GM21528 (cell line): ENCODE measurements around the gene IL2RG.

ENCODE experiments used
- ATAC-seq: cut with Tn5 transposase; IDR thresholded peaks from one replicate; pipeline ENCODE4 v1.9.1; 2021; ENCODE audit warnings: mild to moderate bottlenecking, moderate library complexity; ENCODE audit not compliant: unreplicated experiment, low FRiP score

The IL2RG gene

DNA sequence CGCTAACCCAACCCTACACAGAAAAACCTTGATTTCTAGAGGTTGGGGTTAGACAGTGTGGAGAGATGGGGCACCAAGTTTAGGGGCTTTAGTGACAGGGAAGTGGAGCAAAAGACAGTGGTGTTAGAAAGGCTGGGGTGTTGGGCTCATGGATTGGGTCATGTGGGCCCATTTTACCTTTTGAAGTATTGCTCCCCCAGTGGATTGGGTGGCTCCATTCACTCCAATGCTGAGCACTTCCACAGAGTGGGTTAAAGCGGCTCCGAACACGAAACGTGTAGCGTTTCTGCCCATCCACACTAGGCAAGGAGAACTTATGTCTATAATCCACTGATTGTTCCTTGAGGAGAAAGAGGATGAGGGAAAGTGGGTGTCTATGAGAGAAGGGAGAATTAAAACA, 2.3 kb downstream of the IL2RG start:
- ATAC-seq, result no peak

DNA sequence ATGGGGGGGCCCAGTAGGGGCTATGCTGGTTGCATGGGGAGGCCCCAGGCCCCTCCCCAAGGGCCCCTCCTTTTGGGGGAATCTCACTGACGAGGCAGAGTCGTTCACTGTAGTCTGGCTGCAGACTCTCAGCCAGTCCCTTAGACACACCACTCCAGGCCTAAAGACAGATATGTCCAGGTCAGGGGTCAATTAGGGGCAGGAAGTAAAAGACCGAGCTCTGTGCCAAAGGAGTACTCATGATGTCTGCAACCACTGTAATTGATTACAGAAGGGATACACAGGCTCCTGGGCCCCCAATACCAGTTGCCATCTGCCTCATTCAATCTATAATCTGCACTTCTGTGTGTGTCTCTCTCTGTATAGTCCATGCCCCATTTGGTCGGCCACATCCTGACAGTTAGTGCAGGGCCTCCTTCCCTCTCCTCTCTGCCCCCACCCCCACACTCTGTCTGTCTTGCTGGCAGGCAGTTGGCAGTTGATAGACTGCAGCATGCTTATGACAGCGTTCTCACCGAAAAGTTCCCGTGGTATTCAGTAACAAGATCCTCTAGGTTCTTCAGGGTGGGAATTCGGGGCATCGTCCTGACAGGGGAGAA, 3.5 kb downstream of the IL2RG start:
- no peak for ATAC-seq

- ATAC-seq, result no peak
Observed at GRCh38 chrX:71107245-71107644, 4.1 kb downstream of the IL2RG start.

DNA sequence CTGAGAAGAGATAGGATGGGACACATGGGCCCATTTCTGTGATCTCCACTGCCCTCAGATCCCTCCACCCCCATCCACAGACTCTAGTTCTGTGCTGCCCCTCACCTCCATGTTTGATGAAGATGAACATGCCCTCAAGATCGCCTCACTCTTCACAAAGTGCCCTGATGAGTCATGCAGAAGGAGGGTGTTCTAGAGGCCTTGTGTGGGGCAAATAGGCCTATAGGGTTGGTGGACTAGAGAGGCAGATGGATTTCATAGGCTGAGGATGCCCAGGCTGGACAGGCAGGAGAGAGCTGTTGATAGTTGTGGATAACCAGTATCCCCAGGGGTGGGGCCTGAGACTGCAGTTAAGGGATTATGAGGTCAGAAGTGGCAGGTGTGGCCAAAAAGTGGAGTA, 5.0 kb downstream of the IL2RG start, which contains the start of gene CXorf65:
CXorf65 (minus strand) TSS at position 314 of the 400 bp plus-strand sequence; CDS start at position 130, 184 bp downstream.
- no peak for ATAC-seq

- ATAC-seq, result no peak
Observed at GRCh38 chrX:71105628-71106027, 5.7 kb downstream of the IL2RG start.

DNA sequence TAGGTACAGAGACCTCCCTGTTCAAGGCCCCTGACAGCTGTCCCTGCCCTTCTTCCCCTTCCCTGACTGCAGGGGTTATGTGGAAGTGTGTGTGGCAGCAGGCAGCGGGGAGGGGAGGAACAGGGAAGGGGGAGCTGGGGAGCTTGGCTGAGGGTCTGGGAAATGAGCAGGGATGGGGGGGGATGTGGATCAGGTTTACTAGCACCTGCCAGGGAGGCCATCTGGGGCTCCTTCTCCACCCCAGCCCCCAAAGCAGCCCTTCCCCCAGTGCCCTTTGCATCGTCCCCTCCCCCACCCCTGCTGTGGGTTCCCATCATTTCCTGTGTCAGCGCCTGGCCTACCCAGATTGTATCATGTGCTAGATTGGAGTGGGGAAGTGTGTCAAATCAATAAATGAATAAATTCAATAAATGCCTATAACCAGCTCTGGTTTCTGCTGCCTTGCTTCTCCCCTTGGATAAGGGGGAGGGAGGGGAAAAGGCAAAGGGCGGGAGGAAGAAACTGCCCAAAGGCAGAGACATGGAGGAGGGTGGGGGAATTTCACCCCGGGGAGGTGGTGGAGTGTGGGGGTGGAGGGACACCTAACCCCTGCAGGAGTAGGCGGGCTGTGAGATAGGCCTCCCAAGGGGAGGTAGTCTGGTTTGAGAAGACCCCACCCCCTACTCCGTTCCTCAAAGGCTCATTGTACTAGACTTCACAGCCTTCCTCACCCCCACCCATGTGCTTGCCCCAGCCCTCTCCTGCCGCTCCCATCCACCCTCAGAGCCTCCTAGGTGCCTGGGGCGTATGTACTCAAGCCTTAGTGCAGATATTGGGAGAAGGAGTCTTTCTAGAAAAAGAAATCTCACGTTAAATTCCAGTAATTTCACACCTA, 8.0 kb downstream of the IL2RG start:
- no peak for ATAC-seq

DNA sequence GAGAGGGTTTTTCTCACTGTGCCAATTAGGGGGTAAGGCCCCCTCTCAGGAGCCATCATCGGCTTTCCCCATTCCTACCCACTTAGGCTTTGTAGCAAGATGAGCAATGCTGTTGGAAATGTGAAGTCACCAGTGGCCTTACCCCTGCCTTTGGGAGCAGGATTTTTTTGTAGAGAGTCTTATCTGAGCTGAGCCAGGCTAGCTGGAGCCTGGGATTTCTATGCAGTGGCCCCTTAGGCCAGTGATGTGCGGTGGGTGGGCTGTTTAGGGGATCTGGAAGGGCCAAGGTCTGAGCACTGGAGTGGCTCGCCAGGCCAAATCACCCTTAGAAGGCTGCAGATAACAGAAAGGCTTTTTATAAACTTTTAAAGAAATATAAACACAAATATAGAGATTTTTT, 9.1 kb downstream of the IL2RG start:
- ATAC-seq, result no peak

DNA sequence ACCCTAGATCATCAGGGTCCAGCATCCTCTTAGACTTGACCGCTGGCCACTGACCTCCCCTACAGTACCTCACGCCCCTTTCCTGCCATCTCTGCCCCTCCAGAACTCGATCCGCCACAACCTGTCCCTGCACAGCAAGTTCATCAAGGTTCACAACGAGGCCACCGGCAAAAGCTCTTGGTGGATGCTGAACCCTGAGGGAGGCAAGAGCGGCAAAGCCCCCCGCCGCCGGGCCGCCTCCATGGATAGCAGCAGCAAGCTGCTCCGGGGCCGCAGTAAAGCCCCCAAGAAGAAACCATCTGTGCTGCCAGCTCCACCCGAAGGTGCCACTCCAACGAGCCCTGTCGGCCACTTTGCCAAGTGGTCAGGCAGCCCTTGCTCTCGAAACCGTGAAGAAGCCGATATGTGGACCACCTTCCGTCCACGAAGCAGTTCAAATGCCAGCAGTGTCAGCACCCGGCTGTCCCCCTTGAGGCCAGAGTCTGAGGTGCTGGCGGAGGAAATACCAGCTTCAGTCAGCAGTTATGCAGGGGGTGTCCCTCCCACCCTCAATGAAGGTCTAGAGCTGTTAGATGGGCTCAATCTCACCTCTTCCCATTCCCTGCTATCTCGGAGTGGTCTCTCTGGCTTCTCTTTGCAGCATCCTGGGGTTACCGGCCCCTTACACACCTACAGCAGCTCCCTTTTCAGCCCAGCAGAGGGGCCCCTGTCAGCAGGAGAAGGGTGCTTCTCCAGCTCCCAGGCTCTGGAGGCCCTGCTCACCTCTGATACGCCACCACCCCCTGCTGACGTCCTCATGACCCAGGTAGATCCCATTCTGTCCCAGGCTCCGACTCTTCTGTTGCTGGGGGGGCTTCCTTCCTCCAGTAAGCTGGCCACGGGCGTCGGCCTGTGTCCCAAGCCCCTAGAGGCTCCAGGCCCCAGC, 10.5 kb downstream of the IL2RG start:
- no peak for ATAC-seq

GRCh38 chrX:71099736-71100135, 11.6 kb downstream of the IL2RG start:
- ATAC-seq, result no peak

DNA sequence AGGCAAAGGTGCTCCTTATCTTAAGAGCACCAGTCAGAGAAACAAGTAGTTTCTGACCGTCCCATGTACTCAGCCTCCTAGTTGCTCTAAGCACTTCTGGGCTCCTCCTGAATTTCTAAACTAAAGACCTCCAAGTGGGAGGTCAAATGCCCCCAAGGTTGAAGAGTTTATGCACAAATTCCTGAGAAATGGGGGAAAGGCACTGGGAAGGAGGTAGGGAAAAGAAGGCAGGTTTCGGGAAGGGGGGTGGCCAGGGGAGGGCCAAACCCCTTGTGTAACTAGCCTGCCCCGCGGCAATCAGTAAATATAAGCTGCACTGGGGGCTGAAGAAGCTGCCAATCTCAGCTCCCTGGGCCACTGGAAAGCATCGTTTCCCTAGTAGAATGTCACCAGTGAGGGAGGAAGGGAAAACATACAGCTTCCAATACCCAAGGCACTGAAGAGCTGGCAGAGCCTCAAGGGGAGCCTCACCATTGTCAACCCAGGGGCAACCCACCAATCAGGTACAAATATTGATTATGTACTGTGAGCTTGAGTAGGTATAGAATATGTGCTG, 12.3 kb downstream of the IL2RG start:
- ATAC-seq, result no peak

DNA sequence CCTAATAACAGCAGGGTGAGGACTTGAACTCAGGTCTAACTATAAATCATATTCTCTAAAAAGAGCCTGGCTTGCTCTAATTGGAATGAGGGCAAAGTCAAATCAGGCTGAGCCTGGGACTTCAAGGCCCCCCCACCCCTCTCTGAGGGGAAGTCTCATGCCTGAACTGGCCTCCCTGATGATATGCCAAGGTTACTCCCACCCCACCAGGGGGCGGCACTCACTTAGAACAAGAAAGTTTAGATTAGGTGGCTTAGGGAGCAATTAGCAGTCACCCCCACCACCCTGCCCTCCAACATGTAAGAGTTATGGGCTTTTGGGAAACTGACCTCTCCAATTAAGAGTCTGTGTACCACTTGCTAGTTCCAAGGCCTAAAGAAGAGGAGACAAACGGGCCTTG, 13.1 kb downstream of the IL2RG start:
- no peak for ATAC-seq

DNA sequence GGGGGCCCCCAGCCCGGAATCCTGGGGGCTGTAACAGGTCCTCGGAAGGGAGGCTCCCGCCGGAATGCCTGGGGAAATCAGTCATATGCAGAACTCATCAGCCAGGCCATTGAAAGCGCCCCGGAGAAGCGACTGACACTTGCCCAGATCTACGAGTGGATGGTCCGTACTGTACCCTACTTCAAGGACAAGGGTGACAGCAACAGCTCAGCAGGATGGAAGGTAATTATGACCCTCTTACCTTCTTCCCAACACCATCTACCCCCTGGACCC, 14.7 kb downstream of the IL2RG start:
- ATAC-seq, result no peak

- ATAC-seq, result no peak
Observed at GRCh38 chrX:71095981-71096759, 15.2 kb downstream of the IL2RG start.

- peak; percentile 90 for ATAC-seq
Observed at GRCh38 chrX:71095555-71095980, 15.8 kb downstream of the IL2RG start, which contains the start of gene FOXO4. FOXO4 (plus strand) TSS chrX:71095851; CDS start chrX:71096529, 678 bp downstream.

DNA sequence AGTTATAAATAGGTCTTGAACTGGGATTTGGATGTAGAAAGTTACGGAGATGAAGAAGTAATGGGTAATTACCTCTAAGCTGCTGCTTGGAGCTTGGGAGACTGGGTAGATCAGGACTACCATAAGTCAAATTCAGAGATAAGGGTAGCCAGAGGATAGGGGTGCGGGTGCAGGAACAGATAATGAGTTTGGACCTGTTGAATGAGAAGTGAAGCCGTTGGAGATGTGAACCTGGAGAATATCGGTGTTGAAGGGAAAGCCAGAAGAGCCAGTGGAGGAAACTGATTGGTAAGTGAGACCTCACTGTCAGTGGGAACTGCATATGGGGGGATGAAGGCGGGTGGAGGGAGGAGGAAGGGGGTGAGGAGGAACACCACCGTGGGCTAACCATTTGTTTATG, 16.3 kb downstream of the IL2RG start:
- peak; percentile 13 for ATAC-seq

DNA sequence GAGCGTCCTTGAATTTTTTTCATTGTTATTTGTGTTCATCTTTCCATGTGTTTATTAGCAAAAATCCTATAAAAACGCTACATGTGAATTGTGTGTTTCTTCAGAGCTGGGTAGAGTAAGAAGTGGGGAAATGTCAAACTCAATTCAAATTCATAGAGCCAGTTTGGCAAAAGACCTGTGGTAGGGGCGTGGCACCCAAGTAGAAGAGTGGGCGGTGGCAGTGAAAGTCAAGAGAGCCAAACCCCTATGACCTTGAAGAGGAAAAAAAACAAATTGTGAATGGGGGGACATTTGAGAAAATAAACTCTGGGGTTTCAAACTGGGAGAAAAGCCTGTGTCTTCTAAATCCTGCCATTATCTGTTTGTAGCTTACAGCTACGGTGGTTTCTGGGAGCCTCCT, 20.1 kb downstream of the IL2RG start:
- ATAC-seq, result no peak

GRCh38 chrX:71085900-71086299, 25.5 kb downstream of the IL2RG start:
- no peak for ATAC-seq

GRCh38 chrX:71082822-71083221, 28.6 kb downstream of the IL2RG start:
- ATAC-seq, result no peak

- no peak for ATAC-seq
Observed at GRCh38 chrX:71082124-71082647, 29.2 kb downstream of the IL2RG start.
